ENCODE measurements around the gene ETV5. TPM values are rescaled to one million over a fixed set of nuclear protein-coding genes. Genes with fewer than 3 reads are reported as not detected.

Gene ETV5
- total RNA-seq, 2 experiments from 2014 or later = 0.52 to 0.97 TPM

- Mint-ChIP-seq H3K27ac (no peak overlapping the region), H3K4me3 (no peak overlapping the region), H3K36me3 (ENCODE audit: low read depth) (no peaks in the 10 kb centered on the region), H3K4me1 (ENCODE audit: low read depth) (peaks cover 13% of the 10 kb centered on the region), H3K27me3 (ENCODE audit: low read depth) (peaks cover 23% of the 10 kb centered on the region), H3K9me3 (ENCODE audit: insufficient read depth) (peaks cover 8% of the 10 kb centered on the region)
- CTCF ChIA-PET = interaction anchor here (0.9 to 1.5 kb wide), 2 partner anchors 168 to 467 kb away, joined by 3 to 4 read pairs; no protein-coding TSS in a partner anchor
- DNase-seq (no peak), ATAC-seq (no peak)
- POLR2A ChIA-PET = no interaction called here
Observed at GRCh38 chr3:186073641-186074040, 35.2 kb downstream of the ETV5 start.

GRCh38 chr3:186070996-186071395, 37.9 kb downstream of the ETV5 start:
- ChIA-PET CTCF (no interaction called here), POLR2A (no interaction called here)
- Mint-ChIP-seq H3K27me3 (ENCODE audit: low read depth) (peaks cover 15% of the 10 kb centered on the region), H3K36me3 (ENCODE audit: low read depth) (no peaks in the 10 kb centered on the region), H3K9me3 (ENCODE audit: insufficient read depth) (peaks cover 8% of the 10 kb centered on the region), H3K4me1 (ENCODE audit: low read depth) (peaks cover 25% of the 10 kb centered on the region), H3K27ac (no peak overlapping the region), H3K4me3 (no peak overlapping the region)
- no peak for ATAC-seq
- no peak for DNase-seq

- Mint-ChIP-seq H3K9me3 (ENCODE audit: insufficient read depth) (peaks cover 6% of the 10 kb centered on the region), H3K4me1 (ENCODE audit: low read depth) (peaks cover 27% of the 10 kb centered on the region), H3K36me3 (ENCODE audit: low read depth) (no peaks in the 10 kb centered on the region), H3K4me3 (no peak overlapping the region), H3K27me3 (ENCODE audit: low read depth) (peaks cover 16% of the 10 kb centered on the region), H3K27ac (no peak overlapping the region)
- ATAC-seq = no peak
- ChIA-PET POLR2A (no interaction called here), CTCF (interaction anchor here (0.9 kb wide), 1 partner anchor 20 kb away, joined by 3 read pairs; no protein-coding TSS in a partner anchor)
- DNase-seq = no peak
Observed at GRCh38 chr3:186070550-186070949, 38.3 kb downstream of the ETV5 start.

GRCh38 chr3:186070133-186070532, 38.8 kb downstream of the ETV5 start:
- H3K4me3 Mint-ChIP-seq = no peak overlapping the region
- CTCF ChIA-PET = interaction anchor here (0.9 kb wide), 1 partner anchor 20 kb away, joined by 3 read pairs; no protein-coding TSS in a partner anchor
- DNase-seq = no peak
- no peak overlapping the region for H3K27ac Mint-ChIP-seq
- peaks cover 17% of the 10 kb centered on the region for H3K27me3 Mint-ChIP-seq (ENCODE audit: low read depth)
- peaks cover 2% of the 10 kb centered on the region for H3K9me3 Mint-ChIP-seq (ENCODE audit: insufficient read depth)
- H3K36me3 Mint-ChIP-seq (ENCODE audit: low read depth) = no peaks in the 10 kb centered on the region
- H3K4me1 Mint-ChIP-seq (ENCODE audit: low read depth) = peaks cover 27% of the 10 kb centered on the region
- POLR2A ChIA-PET = no interaction called here
- no peak for ATAC-seq

GRCh38 chr3:186069199-186069598, 39.7 kb downstream of the ETV5 start:
- ChIA-PET POLR2A (no interaction called here), CTCF (no interaction called here)
- Mint-ChIP-seq H3K27ac (no peak overlapping the region), H3K36me3 (ENCODE audit: low read depth) (no peaks in the 10 kb centered on the region), H3K4me1 (ENCODE audit: low read depth) (peaks cover 27% of the 10 kb centered on the region), H3K4me3 (no peak overlapping the region), H3K9me3 (ENCODE audit: insufficient read depth) (no peaks in the 10 kb centered on the region), H3K27me3 (ENCODE audit: low read depth) (peaks cover 23% of the 10 kb centered on the region)
- no peak for ATAC-seq
- DNase-seq = no peak

GRCh38 chr3:186068243-186068552, 40.7 kb downstream of the ETV5 start:
- peaks cover 32% of the 10 kb centered on the region for H3K27me3 Mint-ChIP-seq (ENCODE audit: low read depth)
- ChIA-PET POLR2A (interaction anchor here (0.6 kb wide), 1 partner anchor 34 kb away, joined by 4 read pairs; no protein-coding TSS in a partner anchor), CTCF (interaction anchor here (0.7 to 1.3 kb wide), 3 partner anchors 125 to 174 kb away, joined by 3 to 4 read pairs (median 3); no protein-coding TSS in a partner anchor)
- ATAC-seq (no peak), DNase-seq (no peak)
- peaks cover 27% of the 10 kb centered on the region for H3K4me1 Mint-ChIP-seq (ENCODE audit: low read depth)
- H3K4me3 Mint-ChIP-seq = no peak overlapping the region
- H3K9me3 Mint-ChIP-seq (ENCODE audit: insufficient read depth) = no peaks in the 10 kb centered on the region
- no peak overlapping the region for H3K27ac Mint-ChIP-seq
- peaks cover 2% of the 10 kb centered on the region for H3K36me3 Mint-ChIP-seq (ENCODE audit: low read depth)

GRCh38 chr3:186067360-186068242, 41.3 kb downstream of the ETV5 start:
- CTCF ChIA-PET = interaction anchor here (0.7 to 1.4 kb wide), 4 partner anchors 84 to 174 kb away, joined by 3 to 4 read pairs (median 3); no protein-coding TSS in a partner anchor
- Mint-ChIP-seq H3K27me3 (ENCODE audit: low read depth) (peaks cover 35% of the 10 kb centered on the region), H3K27ac (peak overlapping the region; percentile 58), H3K36me3 (ENCODE audit: low read depth) (peaks cover 2% of the 10 kb centered on the region), H3K4me3 (peak overlapping the region; percentile 60), H3K9me3 (ENCODE audit: insufficient read depth) (no peaks in the 10 kb centered on the region), H3K4me1 (ENCODE audit: low read depth) (peaks cover 27% of the 10 kb centered on the region)
- ATAC-seq (peak; percentile 58), DNase-seq (no peak)
- POLR2A ChIA-PET = no interaction called here

- ChIA-PET CTCF (no interaction called here), POLR2A (no interaction called here)
- Mint-ChIP-seq H3K9me3 (ENCODE audit: insufficient read depth) (no peaks in the 10 kb centered on the region), H3K27ac (peak overlapping the region; percentile 32), H3K36me3 (ENCODE audit: low read depth) (peaks cover 2% of the 10 kb centered on the region), H3K4me1 (ENCODE audit: low read depth) (peaks cover 20% of the 10 kb centered on the region), H3K27me3 (ENCODE audit: low read depth) (peaks cover 71% of the 10 kb centered on the region), H3K4me3 (no peak overlapping the region)
- ATAC-seq (peak; percentile 87), DNase-seq (peak; percentile 76)
Observed at GRCh38 chr3:186060222-186060621, 48.7 kb downstream of the ETV5 start.

- Mint-ChIP-seq H3K36me3 (ENCODE audit: low read depth) (peaks cover 2% of the 10 kb centered on the region), H3K9me3 (ENCODE audit: insufficient read depth) (no peaks in the 10 kb centered on the region), H3K27me3 (ENCODE audit: low read depth) (peaks cover 64% of the 10 kb centered on the region), H3K4me3 (no peak overlapping the region), H3K27ac (no peak overlapping the region), H3K4me1 (ENCODE audit: low read depth) (peaks cover 20% of the 10 kb centered on the region)
- CTCF ChIA-PET = no interaction called here
- DNase-seq (no peak), ATAC-seq (no peak)
- POLR2A ChIA-PET = no interaction called here
Observed at GRCh38 chr3:186059192-186059591, 49.7 kb downstream of the ETV5 start.

GRCh38 chr3:186058225-186058624, 50.7 kb downstream of the ETV5 start:
- Mint-ChIP-seq H3K9me3 (ENCODE audit: insufficient read depth) (no peaks in the 10 kb centered on the region), H3K4me3 (no peak overlapping the region), H3K27ac (no peak overlapping the region), H3K36me3 (ENCODE audit: low read depth) (no peaks in the 10 kb centered on the region), H3K27me3 (ENCODE audit: low read depth) (peaks cover 64% of the 10 kb centered on the region), H3K4me1 (ENCODE audit: low read depth) (peaks cover 20% of the 10 kb centered on the region)
- DNase-seq (no peak), ATAC-seq (no peak)
- CTCF ChIA-PET = no interaction called here
- POLR2A ChIA-PET = no interaction called here

- Mint-ChIP-seq H3K27me3 (ENCODE audit: low read depth) (peaks cover 63% of the 10 kb centered on the region), H3K4me3 (no peak overlapping the region), H3K36me3 (ENCODE audit: low read depth) (no peaks in the 10 kb centered on the region), H3K4me1 (ENCODE audit: low read depth) (peaks cover 20% of the 10 kb centered on the region), H3K9me3 (ENCODE audit: insufficient read depth) (no peaks in the 10 kb centered on the region), H3K27ac (no peak overlapping the region)
- DNase-seq (no peak), ATAC-seq (no peak)
- POLR2A ChIA-PET = no interaction called here
- CTCF ChIA-PET = no interaction called here
Observed at GRCh38 chr3:186057594-186057993, 51.3 kb downstream of the ETV5 start.

- DNase-seq = no peak
- peaks cover 2% of the 10 kb centered on the region for H3K4me1 Mint-ChIP-seq (ENCODE audit: low read depth)
- POLR2A ChIA-PET = no interaction called here
- no peak overlapping the region for H3K4me3 Mint-ChIP-seq
- no peak for ATAC-seq
- H3K27me3 Mint-ChIP-seq (ENCODE audit: low read depth) = peaks cover 64% of the 10 kb centered on the region
- CTCF ChIA-PET = interaction anchor here (1.6 kb wide), 1 partner anchor 111 kb away, joined by 4 read pairs; no protein-coding TSS in a partner anchor
- H3K27ac Mint-ChIP-seq = no peak overlapping the region
- no peaks in the 10 kb centered on the region for H3K9me3 Mint-ChIP-seq (ENCODE audit: insufficient read depth)
- H3K36me3 Mint-ChIP-seq (ENCODE audit: low read depth) = no peaks in the 10 kb centered on the region
Observed at GRCh38 chr3:186054792-186055352, 54.0 kb downstream of the ETV5 start.
